22Rv1 (cell line): ENCODE results near the gene DTX2.
"Not testable (repeated sequence)": the region's sequence is repeated elsewhere in the genome, so short reads cannot be mapped to it uniquely, and the experiment has no call there.

Experiments
- ZFX ChIP-seq: fragments of 450-650 bp; IDR thresholded peaks from 2 replicates; pipeline ENCODE4 v1.6.1; 2017; ENCODE audit warnings: antibody characterized with exemption, borderline replicate concordance
- TF ChIP-seq, protein P1 (sequence below): fragments of 450-650 bp; IDR thresholded peaks from 2 replicates; pipeline ENCODE4 v1.5.1; 2017; ENCODE audit warnings: mild to moderate bottlenecking

GRCh38 chr7:76492139-76492538, 30.6 kb downstream of the DTX2 start:
- TF ChIP-seq, protein P1, sequence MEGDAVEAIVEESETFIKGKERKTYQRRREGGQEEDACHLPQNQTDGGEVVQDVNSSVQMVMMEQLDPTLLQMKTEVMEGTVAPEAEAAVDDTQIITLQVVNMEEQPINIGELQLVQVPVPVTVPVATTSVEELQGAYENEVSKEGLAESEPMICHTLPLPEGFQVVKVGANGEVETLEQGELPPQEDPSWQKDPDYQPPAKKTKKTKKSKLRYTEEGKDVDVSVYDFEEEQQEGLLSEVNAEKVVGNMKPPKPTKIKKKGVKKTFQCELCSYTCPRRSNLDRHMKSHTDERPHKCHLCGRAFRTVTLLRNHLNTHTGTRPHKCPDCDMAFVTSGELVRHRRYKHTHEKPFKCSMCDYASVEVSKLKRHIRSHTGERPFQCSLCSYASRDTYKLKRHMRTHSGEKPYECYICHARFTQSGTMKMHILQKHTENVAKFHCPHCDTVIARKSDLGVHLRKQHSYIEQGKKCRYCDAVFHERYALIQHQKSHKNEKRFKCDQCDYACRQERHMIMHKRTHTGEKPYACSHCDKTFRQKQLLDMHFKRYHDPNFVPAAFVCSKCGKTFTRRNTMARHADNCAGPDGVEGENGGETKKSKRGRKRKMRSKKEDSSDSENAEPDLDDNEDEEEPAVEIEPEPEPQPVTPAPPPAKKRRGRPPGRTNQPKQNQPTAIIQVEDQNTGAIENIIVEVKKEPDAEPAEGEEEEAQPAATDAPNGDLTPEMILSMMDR, result not testable (repeated sequence)
- TF ChIP-seq ZFX, result not testable (repeated sequence)
